ENCODE results near the gene SLC25A19. TPM values are rescaled to one million over a fixed set of nuclear protein-coding genes. Genes with fewer than 3 reads are reported as not detected.
A peak's percentile ranks its signal among the peaks of the same experiment; 100 is the strongest.
"Not testable (repeated sequence)": the region's sequence is repeated elsewhere in the genome, so short reads cannot be mapped to it uniquely, and the experiment has no call there.

SLC25A19 gene
- total and polyA plus RNA-seq, 8 donors: 2.3 to 40.6 (median 9.9) TPM

DNA sequence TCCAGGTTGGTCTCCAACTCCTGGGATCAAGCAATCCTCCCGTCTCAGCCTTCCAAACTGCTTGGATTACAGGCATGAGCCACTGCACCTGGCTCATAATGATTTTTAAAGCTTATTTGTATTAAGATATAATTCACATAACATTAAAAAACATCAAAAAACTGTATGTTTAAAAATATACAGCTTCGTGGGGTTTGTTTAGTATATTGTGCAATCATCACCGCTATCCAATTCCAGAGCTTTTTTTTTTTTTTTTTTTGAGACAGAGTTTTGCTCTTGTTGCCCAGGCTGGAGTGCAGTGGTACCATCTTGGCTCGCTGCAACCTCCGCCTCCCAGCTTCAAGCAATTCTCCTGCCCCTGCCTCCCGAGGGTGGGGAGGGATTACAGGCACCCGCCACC, 11.0 kb upstream of the SLC25A19 start:
- no peak for DNase-seq
- Histone ChIP-seq H3K4me3 (no peak overlapping the region), H3K27ac (no peak overlapping the region), H3K4me1 (peaks cover 0 to 10% (median 0%) of the 10 kb centered on the region in 4 donors), H3K36me3 (no peaks in the 10 kb centered on the region), H3K27me3 (no peaks in the 10 kb centered on the region), H3K9me3 (no peaks in the 10 kb centered on the region)
- 69 to 78% (median 74%) methylated on average over 7 of the region's 7 CpGs for WGBS, 5 donors
- TF ChIP-seq, protein P1, sequence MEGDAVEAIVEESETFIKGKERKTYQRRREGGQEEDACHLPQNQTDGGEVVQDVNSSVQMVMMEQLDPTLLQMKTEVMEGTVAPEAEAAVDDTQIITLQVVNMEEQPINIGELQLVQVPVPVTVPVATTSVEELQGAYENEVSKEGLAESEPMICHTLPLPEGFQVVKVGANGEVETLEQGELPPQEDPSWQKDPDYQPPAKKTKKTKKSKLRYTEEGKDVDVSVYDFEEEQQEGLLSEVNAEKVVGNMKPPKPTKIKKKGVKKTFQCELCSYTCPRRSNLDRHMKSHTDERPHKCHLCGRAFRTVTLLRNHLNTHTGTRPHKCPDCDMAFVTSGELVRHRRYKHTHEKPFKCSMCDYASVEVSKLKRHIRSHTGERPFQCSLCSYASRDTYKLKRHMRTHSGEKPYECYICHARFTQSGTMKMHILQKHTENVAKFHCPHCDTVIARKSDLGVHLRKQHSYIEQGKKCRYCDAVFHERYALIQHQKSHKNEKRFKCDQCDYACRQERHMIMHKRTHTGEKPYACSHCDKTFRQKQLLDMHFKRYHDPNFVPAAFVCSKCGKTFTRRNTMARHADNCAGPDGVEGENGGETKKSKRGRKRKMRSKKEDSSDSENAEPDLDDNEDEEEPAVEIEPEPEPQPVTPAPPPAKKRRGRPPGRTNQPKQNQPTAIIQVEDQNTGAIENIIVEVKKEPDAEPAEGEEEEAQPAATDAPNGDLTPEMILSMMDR (IDR thresholded peaks at IDR 0.05): no peak
- no peak for TF ChIP-seq EP300 (IDR thresholded peaks at IDR 0.05)
- intact Hi-C loops (cut with DNase I; ENCODE audit: low total_unique reads): no loop called here

DNA sequence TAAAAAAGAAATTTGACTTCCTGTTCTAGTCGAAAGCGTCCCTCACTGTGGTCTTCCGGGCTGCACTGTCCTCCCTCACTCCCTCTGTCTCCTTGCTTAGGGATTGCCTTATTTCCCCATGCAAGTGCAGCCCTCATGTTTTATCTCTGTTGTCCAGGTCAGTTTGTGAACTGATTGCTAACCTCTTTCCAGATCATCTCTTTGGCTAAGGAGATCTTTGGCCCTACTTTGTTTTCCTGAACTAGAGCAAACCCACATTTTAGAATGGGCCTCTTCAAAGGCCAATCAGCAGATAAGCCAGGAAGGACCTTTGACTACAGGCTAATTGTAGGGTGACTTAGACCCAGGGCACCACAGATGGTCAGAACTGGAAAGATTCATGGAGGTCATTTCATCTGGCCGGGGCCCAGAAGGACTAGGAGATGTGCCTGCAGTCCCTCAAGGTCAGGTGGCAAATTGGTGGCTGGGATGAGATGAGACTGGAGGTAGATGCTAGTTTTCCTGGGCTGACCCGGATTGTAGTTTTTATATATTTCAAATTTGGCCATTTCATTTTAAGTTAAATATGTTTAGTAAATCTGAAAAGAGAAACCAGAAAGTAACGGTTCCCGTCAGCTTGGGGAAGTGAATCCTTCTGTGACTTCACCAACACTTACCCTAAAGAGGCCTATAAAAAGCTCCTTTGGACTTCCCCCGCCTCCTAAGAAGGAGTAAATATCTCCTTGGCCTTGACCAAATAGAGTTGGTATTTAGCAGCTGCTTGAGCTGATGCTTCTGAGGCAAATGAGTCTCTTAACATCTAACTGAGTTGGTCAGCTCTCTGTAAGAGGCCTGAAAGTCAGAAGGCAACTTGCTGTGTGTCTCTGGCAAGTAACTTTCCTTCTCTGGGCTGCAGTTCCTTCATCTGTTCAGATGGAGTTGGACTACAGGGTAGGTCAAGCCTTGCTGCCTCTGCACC, 6.2 kb upstream of the SLC25A19 start:
- Histone ChIP-seq H3K36me3 (no peaks in the 10 kb centered on the region), H3K27me3 (no peaks in the 10 kb centered on the region), H3K4me3 (no peak overlapping the region), H3K9me3 (no peaks in the 10 kb centered on the region), H3K4me1 (peaks cover 0 to 13% (median under 1%) of the 10 kb centered on the region in 4 donors), H3K27ac (peak overlapping the region; percentile 36 to 82 (median 56))
- WGBS, 5 donors: 72 to 85% (median 76%) methylated on average over 8 of the region's 8 CpGs
- intact Hi-C loops (cut with DNase I; ENCODE audit: low total_unique reads): no loop called here
- TF ChIP-seq, protein P1 (IDR thresholded peaks at IDR 0.05): no peak
- peak in 1 of 3 donors; percentile 25 for TF ChIP-seq POLR2AphosphoS5 (IDR thresholded peaks at IDR 0.05)
- no peak for DNase-seq

DNA sequence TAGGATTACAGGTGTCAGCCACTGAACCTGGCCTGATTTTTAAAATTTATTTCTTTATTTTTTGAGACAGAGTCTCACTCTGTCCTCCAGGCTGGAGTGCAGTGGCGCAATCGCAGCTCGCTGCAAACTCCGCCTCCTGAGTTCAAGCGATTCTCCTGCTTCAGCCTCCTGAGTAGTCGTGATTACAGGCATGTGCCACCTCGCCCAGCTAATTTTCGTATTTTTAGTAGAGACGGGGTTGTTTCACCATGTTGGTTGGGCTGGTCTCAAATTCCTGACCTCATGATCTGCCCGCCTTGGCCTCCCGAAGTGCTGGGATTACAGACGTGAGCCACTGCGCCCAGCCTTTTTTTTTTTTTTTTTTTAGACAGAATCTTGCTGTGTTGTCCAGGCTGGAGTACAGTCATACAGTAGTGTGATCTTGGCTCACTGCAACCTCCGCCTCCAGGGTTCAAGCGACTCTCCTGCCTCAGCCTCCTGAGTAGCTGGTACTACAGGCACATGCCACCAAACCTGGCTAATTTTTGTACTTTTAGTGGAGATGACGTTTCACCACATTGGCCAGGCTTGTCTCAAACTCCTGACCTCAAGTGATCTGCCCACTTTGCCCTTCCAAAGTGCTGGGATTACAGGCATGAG, 3.7 kb upstream of the SLC25A19 start:
- H3K36me3 ChIP-seq; intact Hi-C loops (cut with DNase I; ENCODE audit: low total_unique reads); H3K27me3 ChIP-seq; H3K9me3 ChIP-seq; DNase-seq; H3K4me3 ChIP-seq: not testable (repeated sequence)
- H3K27ac ChIP-seq: peak overlapping the region in 1 of 5 donors; percentile 46
- 70 to 79% (median 77%) methylated on average over 16 of the region's 16 CpGs for WGBS, 5 donors
- peaks cover 4 to 28% (median 13%) of the 10 kb centered on the region in 4 donors for H3K4me1 ChIP-seq

DNA sequence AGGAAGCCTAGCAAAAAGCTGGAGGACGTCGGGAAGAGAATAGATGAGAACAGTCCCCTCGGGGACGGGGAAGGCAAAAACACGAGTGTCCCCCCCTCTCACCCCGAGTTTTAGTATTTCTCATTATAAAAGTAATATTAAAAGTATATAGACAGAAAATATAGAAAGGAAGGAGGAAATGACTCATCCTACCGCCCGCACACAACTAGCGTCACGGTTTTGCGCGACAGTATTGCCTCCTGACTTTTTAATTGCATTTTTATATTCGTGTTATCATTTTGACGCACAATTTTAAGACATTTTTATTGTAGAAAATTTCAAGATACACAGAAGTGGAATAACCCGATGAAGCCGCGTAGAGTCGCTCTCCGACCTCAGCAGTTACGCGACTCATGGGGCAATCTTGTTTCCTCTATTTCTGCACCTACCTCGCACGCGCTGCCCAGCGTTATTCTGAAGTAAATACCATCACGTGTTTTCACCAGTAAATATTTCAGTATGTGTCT, 652 bp upstream of the SLC25A19 start:
- no peaks in the 10 kb centered on the region for H3K9me3 ChIP-seq
- H3K4me3 ChIP-seq: peak overlapping the region; percentile 61 to 82 (median 73)
- WGBS, 5 donors: 2 to 14% (median 6%) methylated on average over 26 of the region's 26 CpGs
- H3K4me1 ChIP-seq: peaks cover 4 to 27% (median 17%) of the 10 kb centered on the region in 4 donors
- peaks cover 0 to 18% (median 15%) of the 10 kb centered on the region in 4 donors for H3K36me3 ChIP-seq
- DNase-seq: peak; percentile 67 to 84
- peak overlapping the region; percentile 87 to 97 (median 95) for H3K27ac ChIP-seq
- TF ChIP-seq POLR2AphosphoS5 (IDR thresholded peaks at IDR 0.05): no peak
- TF ChIP-seq, protein P1 (IDR thresholded peaks at IDR 0.05): peak in 1 of 7 experiments; percentile 8
- TF ChIP-seq EP300 (IDR thresholded peaks at IDR 0.05): no peak
- no peak for TF ChIP-seq POLR2A (IDR thresholded peaks at IDR 0.05)
- intact Hi-C loops (cut with DNase I; ENCODE audit: low total_unique reads): no loop called here
- H3K27me3 ChIP-seq: no peaks in the 10 kb centered on the region
